Measurements from ENCODE around the gene DCAF17. TPM values are rescaled to one million over a fixed set of nuclear protein-coding genes. Genes with fewer than 3 reads are reported as not detected.

DCAF17 gene
- total and polyA plus RNA-seq, 2 donors from 2014 or later = 4.9 to 18.5 TPM

DNA sequence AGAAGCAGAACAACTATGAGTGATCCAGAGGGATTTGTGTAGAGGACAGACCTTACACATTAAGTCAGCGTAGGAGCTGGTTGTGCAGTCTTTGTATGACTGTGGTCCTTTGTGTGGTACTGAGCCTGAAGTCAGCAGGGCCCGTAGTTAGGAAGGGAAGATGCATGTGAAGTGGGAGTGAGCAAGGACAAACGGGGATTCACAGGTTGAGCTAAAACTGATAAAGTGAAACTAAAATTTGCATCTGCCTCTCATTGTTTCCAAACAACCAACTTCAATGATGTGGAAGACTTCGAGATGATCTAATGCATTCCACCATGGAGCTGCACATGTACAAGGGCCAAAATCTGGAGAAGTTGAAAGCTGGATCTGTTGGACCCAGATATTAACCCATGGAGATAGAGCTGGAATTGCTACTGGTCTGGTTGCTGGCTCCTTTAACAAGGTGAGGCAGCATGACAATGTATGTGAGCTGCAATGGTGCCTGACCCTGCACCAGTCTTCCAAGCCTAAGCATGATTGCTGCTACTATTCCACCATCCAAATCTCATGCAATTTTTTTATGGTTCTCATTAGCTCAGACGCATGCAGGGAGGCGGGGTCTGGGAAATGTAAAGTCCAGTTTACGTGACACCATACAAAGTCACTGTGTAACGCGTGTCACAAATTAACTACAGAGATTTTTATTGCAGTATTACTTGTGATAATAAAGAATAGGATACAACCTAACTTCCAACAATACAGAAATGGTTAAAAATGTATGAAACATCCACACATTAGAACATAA lies 76.1 kb downstream of the DCAF17 start:
- H3K27ac ChIP-seq (ENCODE audit: low read depth in 2 of 2, low read length in 2 of 2) = no peak overlapping the region
- FAIRE-seq = no peak
- intact Hi-C loops (cut with DNase I) = no loop called here

DNA sequence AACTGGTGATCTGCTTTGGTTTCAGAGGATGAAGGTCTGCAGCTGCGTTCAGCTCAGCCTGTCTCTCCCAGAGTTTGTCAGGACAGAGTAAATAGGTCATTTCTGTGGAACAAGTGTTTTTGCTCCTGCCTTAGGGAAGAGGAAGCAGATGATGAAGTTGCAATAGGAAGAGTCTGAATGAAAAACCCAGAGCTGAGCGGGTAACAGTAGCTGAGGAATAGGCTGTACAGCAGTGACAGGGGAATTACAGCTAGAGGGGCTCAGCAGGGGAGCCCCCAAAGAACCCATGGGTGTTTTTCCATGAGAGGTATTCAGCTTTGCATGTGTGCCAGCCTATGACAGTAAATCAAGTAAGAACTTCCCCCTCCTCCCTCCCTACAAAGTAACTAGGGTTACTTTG lies 78.0 kb downstream of the DCAF17 start:
- Histone ChIP-seq H3K27me3 (ENCODE audit: control insufficient read depth, insufficient read depth, low read length) (no peaks in the 10 kb centered on the region), H3K9ac (ENCODE audit: low read length in 3 of 3) (no peak overlapping the region), H3K36me3 (ENCODE audit: control insufficient read depth in 2 of 3, insufficient read depth in 3 of 3, low read length in 3 of 3) (no peaks in the 10 kb centered on the region), H3K4me1 (ENCODE audit: control insufficient read depth in 2 of 3, insufficient read depth in 2 of 3, low read depth in 1 of 3, low read length in 3 of 3) (no peaks in the 10 kb centered on the region), H3K4me3 (ENCODE audit: low read length in 3 of 3) (no peak overlapping the region), H3K9me3 (ENCODE audit: control insufficient read depth in 2 of 3, insufficient read depth in 1 of 3, low read length in 3 of 3) (no peaks in the 10 kb centered on the region), H3K27ac (ENCODE audit: low read depth in 2 of 2, low read length in 2 of 2) (no peak overlapping the region)
- TF ChIP-seq, protein P1, sequence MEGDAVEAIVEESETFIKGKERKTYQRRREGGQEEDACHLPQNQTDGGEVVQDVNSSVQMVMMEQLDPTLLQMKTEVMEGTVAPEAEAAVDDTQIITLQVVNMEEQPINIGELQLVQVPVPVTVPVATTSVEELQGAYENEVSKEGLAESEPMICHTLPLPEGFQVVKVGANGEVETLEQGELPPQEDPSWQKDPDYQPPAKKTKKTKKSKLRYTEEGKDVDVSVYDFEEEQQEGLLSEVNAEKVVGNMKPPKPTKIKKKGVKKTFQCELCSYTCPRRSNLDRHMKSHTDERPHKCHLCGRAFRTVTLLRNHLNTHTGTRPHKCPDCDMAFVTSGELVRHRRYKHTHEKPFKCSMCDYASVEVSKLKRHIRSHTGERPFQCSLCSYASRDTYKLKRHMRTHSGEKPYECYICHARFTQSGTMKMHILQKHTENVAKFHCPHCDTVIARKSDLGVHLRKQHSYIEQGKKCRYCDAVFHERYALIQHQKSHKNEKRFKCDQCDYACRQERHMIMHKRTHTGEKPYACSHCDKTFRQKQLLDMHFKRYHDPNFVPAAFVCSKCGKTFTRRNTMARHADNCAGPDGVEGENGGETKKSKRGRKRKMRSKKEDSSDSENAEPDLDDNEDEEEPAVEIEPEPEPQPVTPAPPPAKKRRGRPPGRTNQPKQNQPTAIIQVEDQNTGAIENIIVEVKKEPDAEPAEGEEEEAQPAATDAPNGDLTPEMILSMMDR (IDR thresholded peaks at IDR 0.05; ENCODE audit: borderline replicate concordance, extremely low read depth, insufficient read depth) = no peak
- intact Hi-C loops (cut with DNase I) = no loop called here
- no peak for FAIRE-seq
- DNase-seq = no peak

More for the DNA sequence above, 76.1 kb downstream of the DCAF17 start:
- no peaks in the 10 kb centered on the region for H3K9me3 ChIP-seq (ENCODE audit: control insufficient read depth in 2 of 3, insufficient read depth in 1 of 3, low read length in 3 of 3)
- H3K4me1 ChIP-seq (ENCODE audit: control insufficient read depth in 2 of 3, insufficient read depth in 2 of 3, low read depth in 1 of 3, low read length in 3 of 3) = no peaks in the 10 kb centered on the region
- DNase-seq = no peak
- TF ChIP-seq, protein P1 (IDR thresholded peaks at IDR 0.05; ENCODE audit: borderline replicate concordance, extremely low read depth, insufficient read depth) = no peak
- H3K27me3 ChIP-seq (ENCODE audit: control insufficient read depth, insufficient read depth, low read length) = no peaks in the 10 kb centered on the region
- no peak overlapping the region for H3K9ac ChIP-seq (ENCODE audit: low read length in 3 of 3)
- no peaks in the 10 kb centered on the region for H3K36me3 ChIP-seq (ENCODE audit: control insufficient read depth in 2 of 3, insufficient read depth in 3 of 3, low read length in 3 of 3)
- no peak overlapping the region for H3K4me3 ChIP-seq (ENCODE audit: low read length in 3 of 3)

DNA sequence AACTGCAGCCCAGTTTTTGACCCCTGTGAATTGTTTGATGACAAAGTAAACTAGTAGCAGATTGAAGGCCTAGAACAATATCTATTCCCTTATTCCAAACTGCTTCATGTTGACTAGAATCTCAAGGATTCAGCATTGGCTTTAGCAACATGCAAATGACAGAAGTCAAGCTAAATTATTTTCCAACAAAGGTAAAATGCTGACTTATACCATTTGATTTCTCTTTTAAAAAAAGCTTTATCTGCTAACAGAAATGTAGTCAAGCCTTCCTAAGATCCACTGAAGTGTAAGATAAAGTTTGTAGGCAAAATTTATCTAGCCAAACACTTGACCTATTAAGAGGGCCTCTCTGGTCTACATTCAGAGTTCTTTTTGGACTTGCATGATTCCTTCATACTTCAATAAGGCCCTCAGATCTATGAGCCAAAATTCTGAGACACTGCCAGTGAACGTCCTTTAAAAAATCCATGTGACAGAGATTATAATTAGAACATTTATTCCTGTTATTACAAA lies 78.7 kb downstream of the DCAF17 start:
- TF ChIP-seq, protein P1 (IDR thresholded peaks at IDR 0.05; ENCODE audit: borderline replicate concordance, extremely low read depth, insufficient read depth) = no peak
- intact Hi-C loops (cut with DNase I) = no loop called here
- Histone ChIP-seq H3K27ac (ENCODE audit: low read depth in 2 of 2, low read length in 2 of 2) (no peak overlapping the region), H3K9ac (ENCODE audit: low read length in 3 of 3) (no peak overlapping the region), H3K4me1 (ENCODE audit: control insufficient read depth in 2 of 3, insufficient read depth in 2 of 3, low read depth in 1 of 3, low read length in 3 of 3) (no peaks in the 10 kb centered on the region), H3K9me3 (ENCODE audit: control insufficient read depth in 2 of 3, insufficient read depth in 1 of 3, low read length in 3 of 3) (no peaks in the 10 kb centered on the region), H3K4me3 (ENCODE audit: low read length in 3 of 3) (no peak overlapping the region), H3K27me3 (ENCODE audit: control insufficient read depth, insufficient read depth, low read length) (no peaks in the 10 kb centered on the region), H3K36me3 (ENCODE audit: control insufficient read depth in 2 of 3, insufficient read depth in 3 of 3, low read length in 3 of 3) (no peaks in the 10 kb centered on the region)
- DNase-seq (no peak), FAIRE-seq (no peak)
